Sciatic nerve (tissue), 2 donors: ENCODE data around the gene SHC3. TPM values are rescaled to one million over a fixed set of nuclear protein-coding genes. Genes with fewer than 3 reads are reported as not detected.

Experiments
- ATAC-seq: fragments of 200-7000 bp; cut with Tn5 transposase; one replicate; pipeline ENCODE4 v1.9.1; 2020; ENCODE audit warnings: mild to moderate bottlenecking, moderate library complexity
- DNase-seq: peaks from one replicate; pipeline ENCODE4 v3.0.0-alpha.2; 2020; ENCODE audit warnings: low spot score
- intact Hi-C: fragments of 100-400 bp; cut with DNase I; formaldehyde crosslinking; loops from one replicate; pipeline ENCODE4 v1.14.2; 2022
- total RNA-seq: library from RNA; stranded (reverse); fragmentation: NEBNext Ultra II Directional; extraction: Animal tissue kit (Norgen Biotek cat#: 25700); gene quantifications from one replicate; pipeline ENCODE4 v1.2.1, GENCODE V29; 2021
- donor health status: DM: no; HTN: no; CAD: no.
- donor health status: DM: no; HTN: no; CAD: no.

SHC3 gene
- total RNA-seq, 1 donor from 2014 or later, result 5.3 TPM

DNA sequence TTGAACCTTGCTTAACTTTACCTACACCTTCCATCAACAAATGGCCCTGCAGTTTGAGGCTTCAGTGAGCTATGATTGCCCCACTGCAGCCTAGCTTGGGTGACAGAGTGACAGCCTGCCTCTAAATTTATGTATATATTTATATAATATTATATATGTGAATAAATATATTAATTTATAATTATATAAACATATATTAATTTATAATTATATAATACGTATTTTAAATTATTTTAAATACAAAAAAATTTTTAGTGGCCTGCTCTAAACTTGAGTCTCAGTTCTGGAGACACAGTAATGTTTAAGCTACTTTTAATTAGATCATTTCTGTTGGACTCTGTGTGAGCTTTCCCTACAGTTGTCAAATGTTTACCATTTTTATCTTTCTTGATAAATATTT is 9.3 kb upstream of the SHC3 start:
- ATAC-seq (no peak), DNase-seq (no peak)
- intact Hi-C loops, result no loop called here

- ATAC-seq, result no peak
Measured at GRCh38 chr9:89187541-89187940, 8.9 kb upstream of the SHC3 start.

GRCh38 chr9:89186960-89187359 is 8.3 kb upstream of the SHC3 start:
- intact Hi-C loops, result no loop called here
- DNase-seq (no peak), ATAC-seq (no peak)

More at GRCh38 chr9:89187541-89187940, 8.9 kb upstream of the SHC3 start:
- intact Hi-C loops, result no loop called here
- no peak for DNase-seq

GRCh38 chr9:89185980-89186379 is 7.4 kb upstream of the SHC3 start:
- intact Hi-C loops, result no loop called here
- no peak for ATAC-seq

DNA sequence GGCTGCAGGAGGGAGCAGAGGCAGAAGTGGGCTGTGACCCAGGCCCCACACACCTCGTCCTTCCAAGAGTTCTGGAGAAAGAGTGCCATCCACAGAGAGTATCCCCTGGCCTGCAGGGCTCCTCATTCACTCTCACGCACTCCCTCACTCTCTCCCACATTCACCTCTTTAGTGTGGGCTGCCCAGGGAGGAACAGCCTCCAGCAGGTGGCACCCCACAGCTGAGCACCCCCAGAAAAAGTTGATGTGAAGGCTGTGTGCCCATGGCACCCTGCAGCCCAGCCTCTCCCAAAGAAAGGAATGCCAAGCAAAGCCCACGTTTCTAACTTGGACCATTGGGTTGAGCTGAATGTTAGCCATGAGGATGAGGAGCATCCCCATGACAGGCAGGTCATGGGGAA is 4.5 kb upstream of the SHC3 start:
- no peak for ATAC-seq
- DNase-seq, result no peak
- intact Hi-C loops, result no loop called here

More at GRCh38 chr9:89185980-89186379, 7.4 kb upstream of the SHC3 start:
- DNase-seq, result no peak

DNA sequence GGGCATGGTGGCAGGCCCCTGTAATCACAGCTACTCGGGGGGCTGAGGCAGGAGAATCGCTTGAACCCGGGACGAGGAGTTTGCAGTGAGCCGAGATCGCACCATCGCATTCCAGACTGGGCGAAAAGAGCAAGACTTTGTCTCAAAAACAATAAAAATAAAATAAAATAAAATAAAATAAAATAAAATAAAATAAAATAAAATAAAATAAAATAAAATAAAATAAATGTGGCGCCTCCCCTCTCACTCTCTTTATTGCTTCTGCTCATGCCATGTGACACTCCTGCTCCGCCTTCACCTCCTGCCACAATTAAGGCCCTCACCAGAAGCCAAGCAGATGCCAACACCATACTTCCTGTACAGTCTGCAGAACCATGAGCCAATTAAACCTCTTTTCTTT is 3.8 kb upstream of the SHC3 start:
- no peak for ATAC-seq
- intact Hi-C loops, result no loop called here
- no peak for DNase-seq

DNA sequence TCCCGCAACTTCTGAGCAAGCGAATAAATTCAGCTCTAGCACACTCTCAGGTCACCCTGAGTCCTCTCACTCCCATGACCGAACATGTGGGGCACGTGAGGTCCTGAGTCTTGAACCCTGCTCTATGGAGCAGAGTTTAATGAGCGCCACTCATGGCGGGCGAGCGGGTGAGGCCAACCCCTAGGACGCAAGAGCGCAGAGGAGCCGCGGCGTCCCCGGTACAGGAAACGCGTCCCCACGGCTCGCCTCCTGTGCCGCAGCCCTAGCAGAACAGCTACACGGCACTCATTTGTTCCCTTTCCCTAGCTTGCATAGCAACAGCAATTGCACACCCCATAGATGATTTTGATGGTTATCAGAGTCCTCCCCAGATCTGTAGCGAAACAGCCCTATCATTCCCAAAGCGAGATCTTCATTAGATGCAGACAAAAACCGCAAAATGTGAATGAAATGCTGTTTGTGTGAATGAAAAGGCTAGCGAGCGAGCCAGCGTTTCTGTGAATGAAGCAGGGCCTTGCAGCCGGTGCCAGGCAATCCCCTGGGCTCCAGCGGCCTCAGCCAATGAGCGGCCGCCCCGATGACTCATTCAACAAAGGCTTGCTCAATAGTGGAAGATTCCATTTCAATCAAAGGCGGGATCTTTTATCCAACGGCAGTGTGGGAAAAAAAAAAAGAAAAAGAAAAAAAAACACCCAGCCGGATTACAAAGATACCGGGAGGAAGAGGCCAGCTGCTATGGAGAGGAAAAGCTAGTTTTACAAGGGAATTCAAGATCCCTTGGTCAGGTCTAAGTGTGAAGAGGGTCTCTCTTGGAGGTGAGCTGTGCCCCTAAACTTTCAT is 1.5 kb upstream of the SHC3 start:
- peak; percentile 91 for DNase-seq
- peak; percentile 99 for ATAC-seq
- intact Hi-C loops, result no loop called here

DNA sequence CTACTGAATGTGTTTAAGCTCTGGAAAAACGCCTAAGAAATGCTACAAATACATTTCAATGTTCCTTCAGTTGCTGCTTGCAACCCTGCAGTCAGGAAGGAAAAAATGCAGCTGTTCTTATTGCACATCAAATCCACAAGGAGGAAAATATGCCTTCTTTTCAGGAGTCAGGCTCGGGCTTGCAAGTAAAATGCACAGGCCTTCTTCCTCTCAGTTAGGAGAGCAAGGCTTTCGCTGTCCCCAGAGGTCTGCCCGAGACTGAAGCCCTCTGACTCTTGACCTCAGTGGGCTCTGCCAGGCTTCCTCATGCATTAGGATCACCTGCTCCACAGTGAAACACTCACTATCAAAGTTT is 899 bp upstream of the SHC3 start:
- DNase-seq (no peak), ATAC-seq (no peak)
- intact Hi-C loops, result no loop called here

GRCh38 chr9:89178830-89179539 is 367 bp upstream of the SHC3 start:
- intact Hi-C loops, result no loop called here
- no peak for ATAC-seq
- DNase-seq, result no peak

DNA sequence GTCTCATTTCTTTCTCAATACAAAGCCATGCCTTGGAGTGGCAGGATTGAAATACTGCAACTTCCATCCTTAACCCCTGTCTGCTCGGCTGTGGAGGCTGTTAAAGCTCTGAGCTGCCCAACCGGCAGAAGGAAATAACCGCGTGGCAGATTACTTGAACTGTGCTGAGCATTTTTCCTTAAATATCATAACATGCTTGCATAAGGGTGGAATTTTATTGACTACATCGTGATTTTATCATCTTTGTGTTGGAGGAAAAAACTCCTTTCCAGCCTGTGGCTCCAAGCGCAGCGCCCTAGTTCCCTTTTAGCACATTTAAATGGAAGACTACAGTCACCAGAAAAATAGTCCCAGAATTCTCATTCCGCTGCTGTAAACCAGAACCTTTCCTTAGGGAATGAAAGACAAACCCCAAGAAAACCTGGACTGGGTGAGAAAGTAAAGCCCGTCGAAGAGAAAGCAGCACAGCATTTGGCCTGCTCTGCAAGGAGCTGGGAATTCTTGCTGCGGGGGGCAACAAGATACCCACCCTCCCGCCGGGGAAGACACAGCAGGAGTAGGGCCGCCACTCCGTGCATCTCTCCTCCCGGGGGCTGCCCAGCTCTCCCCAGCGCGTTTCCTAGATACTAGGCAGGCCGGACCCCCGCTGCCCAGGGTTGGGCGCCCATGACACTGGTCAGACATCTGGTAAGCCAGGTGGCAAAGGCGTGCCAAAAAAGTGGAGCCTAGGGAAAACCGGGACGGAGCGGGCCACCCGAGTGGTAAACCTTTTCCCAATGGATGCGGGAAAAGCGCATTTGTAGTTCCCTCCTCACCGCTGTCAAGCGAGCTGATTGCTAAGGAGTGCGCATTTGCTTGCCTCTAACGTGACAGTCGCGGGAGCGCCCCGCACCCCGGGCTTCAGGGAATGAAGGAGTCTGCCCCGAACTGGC is 1.3 kb downstream of the SHC3 start:
- intact Hi-C loops, result no loop called here
- DNase-seq, result no peak
- ATAC-seq, result no peak

GRCh38 chr9:89175828-89176261 is 2.8 kb downstream of the SHC3 start:
- ATAC-seq (no peak), DNase-seq (no peak)
- intact Hi-C loops, result no loop called here

DNA sequence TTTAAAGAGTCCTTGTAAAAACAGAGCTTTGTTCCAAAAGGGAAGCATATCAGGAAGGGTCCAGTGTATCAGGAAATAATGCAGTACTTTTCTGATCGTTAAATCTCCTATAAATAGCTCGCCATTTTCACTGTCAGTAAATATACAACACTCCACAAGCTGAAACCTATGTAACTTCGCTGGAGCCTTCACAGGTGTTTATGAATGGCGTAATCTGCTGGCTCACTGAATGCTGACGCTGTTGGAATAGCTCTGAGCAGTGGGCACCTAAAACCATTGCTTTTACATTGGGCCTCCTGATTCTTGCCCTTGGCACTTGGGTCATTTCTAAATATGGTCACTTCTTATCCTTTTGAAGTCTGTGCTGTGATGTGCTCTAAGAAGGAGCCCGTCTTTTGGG is 4.3 kb downstream of the SHC3 start:
- no peak for DNase-seq
- ATAC-seq, result no peak
- intact Hi-C loops, result no loop called here

DNA sequence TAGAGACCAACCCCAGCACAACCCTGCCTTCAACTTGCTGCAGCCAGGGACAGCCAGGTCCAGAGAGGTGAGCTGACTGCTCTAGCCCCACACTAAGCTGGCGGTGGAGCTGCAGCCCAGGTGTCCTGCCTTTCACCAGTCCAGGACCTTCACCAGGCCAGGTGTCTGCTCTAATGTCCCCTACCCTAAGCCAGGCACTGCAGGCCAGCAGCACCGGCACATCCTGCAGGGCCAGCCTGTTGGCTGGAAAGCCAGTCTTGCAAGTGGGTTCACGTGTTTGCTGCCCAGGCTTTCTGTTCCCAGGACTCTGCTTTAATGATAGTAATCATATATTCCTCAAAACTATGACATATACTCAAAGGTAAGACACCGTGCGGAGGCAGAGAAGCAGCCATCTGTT is 5.5 kb downstream of the SHC3 start:
- intact Hi-C loops, result no loop called here
- ATAC-seq (no peak), DNase-seq (no peak)

DNA sequence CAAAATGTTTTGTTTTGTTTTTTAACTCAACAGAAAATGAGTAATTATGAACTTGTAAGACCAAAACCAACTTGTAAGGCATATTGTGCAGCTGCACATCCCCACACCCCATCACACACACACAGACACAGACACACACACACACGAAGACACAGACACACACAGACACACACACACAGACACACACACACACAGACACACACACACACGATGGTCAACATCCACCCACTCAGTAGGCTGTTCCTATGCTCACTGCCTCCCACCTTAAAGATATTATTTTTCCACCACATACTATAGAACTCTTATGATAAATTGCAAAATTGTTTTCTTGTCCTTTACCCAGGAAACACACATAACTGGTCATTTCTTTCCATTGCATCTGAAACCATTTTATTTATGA is 6.2 kb downstream of the SHC3 start:
- no peak for ATAC-seq
- DNase-seq, result no peak
- intact Hi-C loops, result no loop called here

DNA sequence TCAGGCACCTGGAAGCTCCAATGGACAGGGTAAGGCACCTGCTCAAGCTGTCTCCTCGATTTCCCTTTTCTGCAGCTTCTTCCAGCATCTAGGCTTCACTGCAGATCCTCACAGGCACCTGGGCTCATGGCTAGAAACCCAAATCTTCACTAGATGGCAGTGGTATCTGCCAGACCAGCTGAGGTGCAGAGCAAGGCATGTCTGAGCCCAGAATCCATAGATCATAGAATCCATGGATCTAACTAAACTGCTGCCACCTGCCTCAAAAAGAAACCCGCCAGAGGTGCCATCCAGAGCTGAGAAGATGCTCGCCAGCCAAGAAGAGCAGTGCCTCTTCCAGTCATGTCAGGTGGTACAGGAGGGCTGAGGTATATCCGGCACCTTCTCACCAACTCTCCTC is 6.9 kb downstream of the SHC3 start:
- ATAC-seq (peak; percentile 44), DNase-seq (no peak)
- intact Hi-C loops, result no loop called here

- no peak for DNase-seq
- ATAC-seq, result peak; percentile 42
- intact Hi-C loops, result no loop called here
Measured at GRCh38 chr9:89171231-89171630, 7.4 kb downstream of the SHC3 start.

- ATAC-seq (no peak), DNase-seq (no peak)
- intact Hi-C loops, result no loop called here
Measured at GRCh38 chr9:89168901-89169813, 9.5 kb downstream of the SHC3 start.

GRCh38 chr9:89167788-89168187 is 10.8 kb downstream of the SHC3 start:
- intact Hi-C loops, result no loop called here
- no peak for DNase-seq
- ATAC-seq, result no peak

DNA sequence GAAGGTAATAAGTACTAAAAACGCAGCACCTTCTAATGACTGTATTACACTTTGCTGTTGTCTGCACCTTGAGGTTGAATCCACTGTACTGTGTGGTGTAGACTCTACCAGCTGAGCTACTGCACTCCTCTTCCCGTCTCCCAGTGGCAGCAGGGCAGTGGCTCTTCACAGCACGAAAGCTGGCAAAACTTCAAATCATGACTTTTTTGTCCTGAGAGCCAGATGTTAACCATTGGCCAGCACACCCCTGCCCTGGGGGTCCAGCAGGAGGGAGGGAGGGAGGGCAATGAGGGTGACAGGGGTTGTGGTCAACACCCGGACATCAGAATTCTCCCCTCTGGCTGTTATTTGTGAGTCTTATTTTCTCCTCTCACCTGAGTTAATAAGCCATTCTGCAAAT is 11.8 kb downstream of the SHC3 start:
- ATAC-seq (no peak), DNase-seq (no peak)
- intact Hi-C loops, result no loop called here
